T-helper 17 cell (primary cell): ENCODE data around the gene PTPRN2. TPM values are rescaled to one million over a fixed set of nuclear protein-coding genes. Genes with fewer than 3 reads are reported as not detected.
"Not testable (repeated sequence)": the region's sequence is repeated elsewhere in the genome, so short reads cannot be mapped to it uniquely, and the experiment has no call there.

Experiments
- ATAC-seq: fragments of 150-1000 bp; cut with Tn5 transposase; 2 replicates; pipeline ENCODE4 v1.10.0; 2021; ENCODE audit warnings: mild to moderate bottlenecking, moderate library complexity
- DNase-seq, 3 donors: peaks; one replicate each; pipeline versions ENCODE4 v3.0.0 to v3.0.0-alpha.2; 2020 to 2021
- H3K9me3 ChIP-seq: one replicate; pipeline ENCODE4 v1.7.0; 2013; ENCODE audit warnings: low read length, mild to moderate bottlenecking; ENCODE audit not compliant: control insufficient read depth, poor library complexity, severe bottlenecking
- H3K27ac Mint-ChIP-seq: one replicate; pipeline ENCODE4 v1.8.0; 2022; ENCODE audit warnings: mild to moderate bottlenecking, moderate library complexity, mixed read lengths
- H3K27me3 Mint-ChIP-seq: one replicate; pipeline ENCODE4 v1.8.0; 2022; ENCODE audit warnings: mixed read lengths
- H3K36me3 Mint-ChIP-seq: one replicate; pipeline ENCODE4 v1.8.0; 2022; ENCODE audit warnings: low read depth, mixed read lengths
- H3K4me1 Mint-ChIP-seq: one replicate; pipeline ENCODE4 v1.8.0; 2022; ENCODE audit warnings: mild to moderate bottlenecking, mixed read lengths
- H3K4me3 Mint-ChIP-seq: one replicate; pipeline ENCODE4 v1.8.0; 2022; ENCODE audit warnings: mild to moderate bottlenecking, moderate library complexity, mixed read lengths
- total RNA-seq, 4 donors: library from RNA in 2 of 4; stranded (reverse) in 2 of 4; gene quantifications; one replicate each; pipeline ENCODE4 v1.2.3 and lab custom pipeline; 2022 to 2026

The PTPRN2 gene
- total RNA-seq, 2 donors from 2014 or later = 0.42 to 0.57 TPM

DNA sequence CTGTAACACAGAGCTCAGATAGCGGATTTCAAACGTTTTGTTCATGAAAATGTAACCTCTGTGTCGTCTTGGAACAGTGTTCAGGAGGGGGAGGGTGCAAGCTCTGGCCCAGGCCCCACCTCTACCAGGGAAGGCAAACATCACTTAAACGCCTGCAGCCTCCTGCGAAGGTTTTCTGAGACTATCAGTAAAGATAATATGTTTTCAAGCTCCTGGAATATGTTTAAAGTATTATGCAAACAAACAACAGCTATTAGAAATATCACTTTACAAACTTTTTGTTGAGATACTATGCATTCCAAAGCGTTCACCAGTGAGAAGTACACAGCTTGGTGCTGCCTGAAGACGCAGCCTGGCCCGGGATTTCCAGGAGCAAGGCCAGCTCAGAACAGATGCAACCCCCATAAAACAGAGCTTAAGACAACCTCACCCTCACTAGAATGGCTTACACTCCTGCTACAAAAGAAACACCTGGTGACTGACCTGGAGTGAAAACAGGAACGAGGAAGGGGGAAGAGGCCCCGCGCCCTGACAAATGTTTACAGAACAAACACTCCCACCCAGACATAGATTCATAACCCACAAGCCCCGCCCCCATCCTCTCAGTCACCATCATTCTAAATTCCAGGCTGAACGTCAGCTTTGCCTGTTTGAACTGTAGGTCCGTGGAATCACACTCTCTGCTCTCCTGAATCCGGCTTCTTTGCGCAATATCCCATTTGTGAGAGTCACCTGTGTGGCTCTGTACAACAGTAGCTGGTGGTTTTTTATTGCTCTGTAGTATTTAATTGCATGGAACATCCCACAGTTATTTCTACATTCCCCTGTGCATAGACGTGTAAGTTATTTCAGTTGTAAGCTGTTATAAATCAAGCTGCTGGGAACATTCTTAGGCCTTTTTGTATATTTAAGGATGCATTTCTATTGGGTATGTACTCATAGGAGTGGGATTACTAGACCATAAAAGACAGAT is 155.0 kb downstream of the PTPRN2 start:
- Mint-ChIP-seq H3K36me3 (no peaks in the 10 kb centered on the region), H3K4me1 (peaks cover 2% of the 10 kb centered on the region), H3K27me3 (peaks cover 49% of the 10 kb centered on the region), H3K27ac (no peak overlapping the region), H3K4me3 (no peak overlapping the region)
- ATAC-seq = no peak
- no peaks in the 10 kb centered on the region for H3K9me3 ChIP-seq
- DNase-seq = no peak

DNA sequence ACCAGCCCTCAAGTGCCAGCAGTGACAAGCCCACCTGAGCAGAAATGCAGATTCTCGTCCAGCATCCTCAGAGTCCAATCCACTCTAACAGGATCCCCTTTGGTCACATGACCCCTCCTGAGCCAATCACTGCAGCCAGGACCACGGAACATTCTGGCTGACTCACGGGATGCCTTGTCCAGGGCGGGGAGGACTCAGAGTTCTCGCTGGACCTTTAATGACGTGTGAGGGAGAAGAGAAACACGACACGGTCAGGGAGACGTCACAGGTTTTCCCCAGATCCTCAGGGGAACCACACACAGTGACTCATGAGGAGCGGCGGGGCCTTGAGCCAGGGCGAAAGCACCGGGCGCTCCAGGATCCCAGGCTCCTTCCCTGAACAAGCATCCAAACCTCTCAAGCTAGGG is 155.7 kb downstream of the PTPRN2 start:
- DNase-seq (no peak), ATAC-seq (no peak)
- H3K9me3 ChIP-seq = no peaks in the 10 kb centered on the region
- H3K4me1 Mint-ChIP-seq = peaks cover 2% of the 10 kb centered on the region
- H3K4me3 Mint-ChIP-seq = no peak overlapping the region
- no peak overlapping the region for H3K27ac Mint-ChIP-seq
- H3K36me3 Mint-ChIP-seq = no peaks in the 10 kb centered on the region
- H3K27me3 Mint-ChIP-seq = peaks cover 43% of the 10 kb centered on the region

DNA sequence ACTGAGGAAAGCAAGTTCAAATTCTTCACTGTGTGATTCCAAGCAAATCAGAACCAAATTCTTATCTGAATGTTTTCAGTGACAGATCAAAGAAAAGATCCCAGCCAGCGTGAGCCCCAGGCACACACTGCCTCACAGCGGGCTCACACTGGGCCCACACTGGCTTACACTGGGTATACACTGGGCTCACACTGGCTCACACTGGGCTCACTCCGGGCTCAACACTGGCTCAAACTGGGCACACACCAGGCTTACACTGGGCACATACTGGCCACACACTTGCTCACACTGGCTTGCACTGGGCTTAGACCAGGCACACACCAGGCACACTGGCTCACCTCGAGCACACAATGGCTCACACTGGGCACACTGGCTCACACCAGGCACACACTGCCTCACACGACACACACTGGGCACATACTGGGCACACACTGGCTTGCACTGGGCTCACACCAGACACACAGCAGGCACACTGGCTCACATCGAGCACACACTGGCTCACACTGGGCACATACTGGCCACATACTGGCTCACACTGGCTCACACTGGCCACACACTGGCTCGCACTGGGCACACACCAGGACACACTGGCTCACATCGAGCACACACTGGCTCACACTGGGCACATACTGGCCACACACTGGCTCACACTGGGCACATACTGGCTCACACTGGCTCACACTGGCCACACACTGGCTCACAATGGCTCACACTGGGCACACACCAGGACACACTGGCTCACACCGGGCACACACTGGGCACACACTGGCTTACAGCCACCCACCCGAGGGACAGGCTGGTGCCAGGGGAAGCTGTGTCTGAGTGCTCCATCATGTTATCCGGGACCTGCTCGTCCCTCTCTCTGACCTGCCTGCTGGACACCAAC is 156.3 kb downstream of the PTPRN2 start:
- Mint-ChIP-seq H3K27ac (no peak overlapping the region), H3K4me3 (no peak overlapping the region), H3K36me3 (no peaks in the 10 kb centered on the region), H3K4me1 (peaks cover 2% of the 10 kb centered on the region), H3K27me3 (peaks cover 43% of the 10 kb centered on the region)
- ATAC-seq (no peak), DNase-seq (no peak)
- no peaks in the 10 kb centered on the region for H3K9me3 ChIP-seq

- Mint-ChIP-seq H3K27ac (no peak overlapping the region), H3K4me3 (no peak overlapping the region), H3K36me3 (no peaks in the 10 kb centered on the region), H3K27me3 (peaks cover 36% of the 10 kb centered on the region), H3K4me1 (peaks cover 2% of the 10 kb centered on the region)
- no peaks in the 10 kb centered on the region for H3K9me3 ChIP-seq
- no peak for DNase-seq
- no peak for ATAC-seq
Measured at GRCh38 chr7:158430308-158431034, 157.2 kb downstream of the PTPRN2 start.

DNA sequence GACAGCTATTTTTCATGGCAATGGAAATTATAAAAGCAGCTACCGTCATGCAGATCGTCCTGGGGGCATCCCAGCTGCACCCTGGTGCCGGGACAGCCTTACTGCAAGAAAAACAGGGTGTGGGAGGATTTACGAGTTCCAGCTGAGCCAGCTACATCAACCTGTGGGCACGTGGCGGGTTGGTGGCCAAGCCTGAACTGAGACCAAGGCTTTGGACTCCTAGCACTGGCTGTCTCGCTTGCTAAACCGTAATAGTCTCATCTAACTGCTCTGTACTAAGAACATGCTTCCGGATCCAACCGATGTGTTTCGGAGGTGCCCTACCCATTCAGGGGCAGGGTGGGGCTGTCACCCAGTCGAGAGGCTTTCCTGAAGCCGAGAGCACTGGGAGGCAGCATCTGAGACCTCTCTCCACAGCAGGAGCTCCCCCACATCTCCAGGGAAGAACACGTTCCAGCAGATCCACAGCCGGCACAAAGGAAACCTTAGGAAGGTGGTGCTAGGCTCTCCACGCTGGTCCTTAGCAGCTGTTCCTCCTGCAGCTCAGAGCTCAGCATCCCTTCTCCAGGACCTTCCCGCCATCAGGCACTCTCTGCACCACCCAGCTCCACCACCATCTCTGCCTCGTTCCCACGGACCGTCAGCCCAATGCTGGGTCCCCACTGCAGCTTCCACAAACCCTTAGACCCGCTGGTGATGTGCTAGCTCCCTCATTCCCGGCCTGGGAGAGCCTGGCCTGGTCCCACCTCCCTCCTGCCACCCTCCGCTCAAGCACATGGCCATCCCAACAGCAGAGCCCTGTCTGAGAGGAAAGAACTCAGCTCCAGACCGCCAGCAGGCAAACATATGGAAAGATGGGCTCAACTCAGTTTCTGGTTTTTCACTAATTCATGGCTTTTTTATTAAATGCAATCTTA is 158.5 kb downstream of the PTPRN2 start:
- no peaks in the 10 kb centered on the region for H3K9me3 ChIP-seq
- Mint-ChIP-seq H3K27ac (no peak overlapping the region), H3K4me1 (peaks cover 2% of the 10 kb centered on the region), H3K4me3 (no peak overlapping the region), H3K27me3 (peaks cover 22% of the 10 kb centered on the region), H3K36me3 (no peaks in the 10 kb centered on the region)
- DNase-seq (no peak), ATAC-seq (no peak)

DNA sequence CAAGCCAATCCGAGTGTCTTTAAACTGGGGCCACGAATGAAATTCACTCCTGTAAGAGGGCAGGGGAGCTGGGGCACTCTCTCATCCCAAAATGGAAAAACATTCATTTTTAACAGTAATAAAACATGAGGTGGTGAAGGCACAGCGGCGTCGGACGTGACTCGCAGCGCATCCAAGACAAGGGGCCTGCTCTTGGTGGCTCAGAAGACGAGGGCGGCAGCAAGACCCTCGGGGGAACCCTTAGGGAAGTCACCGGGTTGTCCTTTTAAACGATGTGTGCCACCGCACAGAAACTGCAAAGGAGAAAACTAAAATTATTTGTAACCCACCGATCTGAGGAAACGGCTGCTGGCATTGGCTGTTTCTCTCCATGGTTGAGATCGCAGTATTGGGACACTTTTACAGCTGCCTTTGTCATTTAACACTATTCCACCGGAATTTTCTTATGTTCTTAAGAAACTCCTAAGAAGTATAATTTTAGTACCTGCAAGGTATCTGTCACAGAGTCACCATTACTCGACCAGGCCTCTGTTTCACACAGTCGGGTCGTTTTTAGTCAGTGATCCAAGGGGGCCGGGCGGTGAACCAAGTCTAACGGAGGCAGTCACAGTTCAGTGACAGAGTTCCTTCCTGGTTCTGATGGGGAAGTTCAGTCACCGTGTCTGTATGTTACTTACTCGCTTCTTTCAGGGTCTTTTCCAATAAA is 159.3 kb downstream of the PTPRN2 start:
- Mint-ChIP-seq H3K27ac (no peak overlapping the region), H3K27me3 (peaks cover 21% of the 10 kb centered on the region), H3K4me1 (peaks cover 2% of the 10 kb centered on the region), H3K36me3 (no peaks in the 10 kb centered on the region), H3K4me3 (no peak overlapping the region)
- DNase-seq (no peak), ATAC-seq (no peak)
- H3K9me3 ChIP-seq = no peaks in the 10 kb centered on the region

DNA sequence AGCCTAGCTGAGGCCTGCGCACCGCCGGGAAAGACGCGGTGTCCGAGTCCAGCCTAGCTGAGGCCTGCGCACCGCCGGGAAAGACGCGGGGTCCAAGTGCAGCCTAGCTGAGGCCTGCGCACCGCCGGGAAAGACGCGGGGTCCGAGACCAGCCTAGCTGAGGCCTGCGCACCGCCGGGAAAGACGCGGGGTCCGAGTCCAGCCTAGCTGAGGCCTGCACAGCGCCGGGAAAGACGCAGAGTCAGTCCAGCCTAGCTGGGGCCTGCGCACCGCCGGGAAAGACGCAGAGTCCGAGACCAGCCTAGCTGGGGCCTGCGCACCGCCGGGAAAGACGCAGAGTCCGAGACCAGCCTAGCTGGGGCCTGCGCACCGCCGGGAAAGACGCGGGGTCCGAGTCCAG is 161.9 kb downstream of the PTPRN2 start:
- ATAC-seq, H3K4me3 Mint-ChIP-seq, H3K27me3 Mint-ChIP-seq, H3K9me3 ChIP-seq, H3K36me3 Mint-ChIP-seq, H3K27ac Mint-ChIP-seq, DNase-seq, H3K4me1 Mint-ChIP-seq: not testable (repeated sequence)

DNA sequence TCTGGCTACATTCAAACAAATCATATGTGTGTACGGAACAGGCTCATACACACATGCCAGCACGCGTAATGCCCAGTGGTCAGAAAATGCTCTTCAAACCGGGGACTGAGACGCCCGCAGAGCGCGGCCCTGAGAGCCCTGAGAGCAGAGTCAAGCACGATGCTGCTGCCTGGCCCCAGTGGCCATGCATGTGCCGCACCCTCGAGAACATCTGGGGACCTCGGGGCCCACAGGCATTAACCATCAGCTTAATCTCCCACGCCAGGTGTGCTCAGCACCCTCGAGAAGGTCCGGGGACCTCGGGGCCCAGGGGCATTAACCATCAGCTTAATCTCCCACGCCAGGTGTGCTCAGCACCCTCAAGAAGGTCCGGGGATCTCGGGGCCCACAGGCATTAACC is 163.1 kb downstream of the PTPRN2 start:
- H3K4me3 Mint-ChIP-seq = no peak overlapping the region
- no peaks in the 10 kb centered on the region for H3K36me3 Mint-ChIP-seq
- ATAC-seq (no peak), DNase-seq (no peak)
- H3K27me3 Mint-ChIP-seq = peaks cover 7% of the 10 kb centered on the region
- peak overlapping the region; percentile 6 for H3K27ac Mint-ChIP-seq
- no peaks in the 10 kb centered on the region for H3K9me3 ChIP-seq
- H3K4me1 Mint-ChIP-seq = no peaks in the 10 kb centered on the region

DNA sequence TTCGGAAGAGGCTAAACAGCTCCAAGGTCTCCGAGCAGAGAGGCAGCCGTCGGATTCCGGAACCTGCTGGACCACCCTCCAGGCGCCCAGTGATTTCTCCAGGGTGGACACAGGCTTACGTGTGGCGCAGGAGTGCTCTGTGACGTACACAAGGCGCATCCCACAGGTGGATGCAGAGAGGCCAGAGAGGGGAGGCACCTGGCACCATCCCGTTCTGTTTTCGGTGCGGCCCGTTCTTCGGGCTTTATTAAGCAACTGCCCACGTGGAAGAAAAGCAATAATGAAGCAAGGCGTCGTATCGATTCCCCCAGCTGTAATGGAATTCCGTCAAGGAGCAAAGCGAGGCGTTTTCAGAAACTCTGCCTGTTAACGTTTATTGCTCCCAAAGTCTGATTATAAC is 163.6 kb downstream of the PTPRN2 start:
- no peaks in the 10 kb centered on the region for H3K9me3 ChIP-seq
- DNase-seq = no peak

GRCh38 chr7:158422887-158423560 is 164.6 kb downstream of the PTPRN2 start:
- H3K27me3 Mint-ChIP-seq = peaks cover 7% of the 10 kb centered on the region
- no peak overlapping the region for H3K4me3 Mint-ChIP-seq
- no peaks in the 10 kb centered on the region for H3K4me1 Mint-ChIP-seq

More for the DNA sequence above, 163.6 kb downstream of the PTPRN2 start:
- Mint-ChIP-seq H3K4me1 (no peaks in the 10 kb centered on the region), H3K4me3 (no peak overlapping the region), H3K27ac (no peak overlapping the region), H3K27me3 (peaks cover 7% of the 10 kb centered on the region), H3K36me3 (no peaks in the 10 kb centered on the region)
- ATAC-seq = no peak

GRCh38 chr7:158422196-158422886 is 165.3 kb downstream of the PTPRN2 start:
- Mint-ChIP-seq H3K4me1 (no peaks in the 10 kb centered on the region), H3K4me3 (no peak overlapping the region), H3K27ac (no peak overlapping the region), H3K36me3 (no peaks in the 10 kb centered on the region), H3K27me3 (peaks cover 7% of the 10 kb centered on the region)
- no peak for DNase-seq
- ATAC-seq = no peak
- no peaks in the 10 kb centered on the region for H3K9me3 ChIP-seq

More at GRCh38 chr7:158422887-158423560, 164.6 kb downstream of the PTPRN2 start:
- DNase-seq (no peak), ATAC-seq (no peak)
- H3K9me3 ChIP-seq = no peaks in the 10 kb centered on the region
- H3K27ac Mint-ChIP-seq = no peak overlapping the region
- no peaks in the 10 kb centered on the region for H3K36me3 Mint-ChIP-seq
